Raji (cell line): ENCODE results near the gene CTCFL.

Source experiments
- POLR2A ChIP-seq: IDR thresholded peaks from 2 replicates; pipeline ENCODE4 v1.6.1; 2011; ENCODE audit warnings: low read depth, low read length, control low read depth; ENCODE audit not compliant: insufficient read depth

CTCFL gene

GRCh38 chr20:57530327-57530981 lies 5.5 kb upstream of the CTCFL start:
- TF ChIP-seq POLR2A = no peak

GRCh38 chr20:57529810-57530209 lies 4.9 kb upstream of the CTCFL start:
- no peak for TF ChIP-seq POLR2A

- no peak for TF ChIP-seq POLR2A
Measured at GRCh38 chr20:57529160-57529585, 4.2 kb upstream of the CTCFL start.

- no peak for TF ChIP-seq POLR2A
Measured at GRCh38 chr20:57528148-57528547, 3.2 kb upstream of the CTCFL start.

- TF ChIP-seq POLR2A = no peak
Measured at GRCh38 chr20:57527728-57528127, 2.8 kb upstream of the CTCFL start.

- TF ChIP-seq POLR2A = no peak
Measured at GRCh38 chr20:57526885-57527460, 2.0 kb upstream of the CTCFL start.

GRCh38 chr20:57526087-57526884 lies 1.3 kb upstream of the CTCFL start:
- TF ChIP-seq POLR2A = no peak

- TF ChIP-seq POLR2A = no peak
Measured at GRCh38 chr20:57525328-57526086, 567 bp upstream of the CTCFL start.

- TF ChIP-seq POLR2A = no peak
Measured at GRCh38 chr20:57523782-57524181, 1.2 kb downstream of the CTCFL start.

- TF ChIP-seq POLR2A = no peak
Measured at GRCh38 chr20:57522380-57523140, 2.4 kb downstream of the CTCFL start.

- TF ChIP-seq POLR2A = no peak
Measured at GRCh38 chr20:57517904-57518303, 7.0 kb downstream of the CTCFL start.

GRCh38 chr20:57514273-57514751 lies 10.6 kb downstream of the CTCFL start:
- TF ChIP-seq POLR2A = no peak

- no peak for TF ChIP-seq POLR2A
Measured at GRCh38 chr20:57513199-57513598, 11.7 kb downstream of the CTCFL start.

- TF ChIP-seq POLR2A = no peak
Measured at GRCh38 chr20:57512432-57512831, 12.5 kb downstream of the CTCFL start.

GRCh38 chr20:57509665-57510237 lies 15.2 kb downstream of the CTCFL start:
- TF ChIP-seq POLR2A = no peak

- TF ChIP-seq POLR2A = no peak
Measured at GRCh38 chr20:57508831-57509230, 16.1 kb downstream of the CTCFL start.
